ENCODE measurements around the gene RXRB.
"Not testable (repeated sequence)": the region's sequence is repeated elsewhere in the genome, so short reads cannot be mapped to it uniquely, and the experiment has no call there.

The RXRB gene

DNA sequence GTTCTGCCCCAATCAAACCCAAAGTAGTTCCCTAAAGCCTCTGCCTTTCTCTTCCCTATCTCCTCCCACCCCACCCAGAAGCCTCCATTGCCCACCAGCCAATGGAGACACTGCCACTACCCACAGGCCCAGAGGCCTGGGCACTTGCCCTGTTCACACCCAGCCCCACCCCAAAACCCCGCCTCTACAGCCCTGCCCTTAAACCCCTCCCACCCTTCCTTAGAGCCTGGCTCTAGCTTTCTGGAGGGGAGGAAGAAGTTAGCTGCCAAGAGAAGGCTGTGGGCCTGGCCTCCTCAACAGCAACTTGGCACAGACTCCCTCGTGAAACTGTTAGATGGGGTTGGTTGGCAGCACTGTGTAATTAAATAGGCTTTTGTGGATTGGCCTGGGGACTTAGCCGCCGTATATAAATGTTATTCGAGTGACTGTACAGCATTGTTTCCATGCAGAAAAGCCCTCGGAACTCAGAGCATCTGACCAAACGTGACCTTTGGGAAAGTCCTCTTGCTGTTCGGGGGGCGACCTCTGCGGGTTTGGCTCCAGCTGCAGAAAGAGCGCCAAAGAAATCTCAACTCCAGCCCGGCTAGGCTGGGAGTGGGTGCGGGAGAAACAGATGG is 39.6 kb downstream of the RXRB start:
- DNase-seq = no peak

DNA sequence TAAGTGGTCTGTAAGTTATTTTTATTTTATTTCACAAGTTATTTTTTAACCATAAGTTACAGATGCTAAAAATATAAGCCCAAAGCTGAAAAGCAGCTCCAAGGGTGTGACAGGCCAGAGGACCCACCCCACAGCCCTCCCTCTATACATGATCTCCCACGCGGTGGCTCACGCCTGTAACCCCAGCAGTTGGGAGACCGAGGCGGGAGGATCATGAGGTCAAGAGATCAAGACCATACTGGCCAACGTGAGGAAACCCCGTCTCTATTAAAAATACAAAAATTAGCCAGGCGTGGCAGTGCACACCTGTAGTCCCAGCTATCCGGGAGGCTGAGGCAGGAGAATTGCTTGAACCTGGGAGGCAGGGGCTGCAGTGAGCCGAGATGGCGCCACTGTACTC is 40.4 kb downstream of the RXRB start:
- no peak for DNase-seq

DNA sequence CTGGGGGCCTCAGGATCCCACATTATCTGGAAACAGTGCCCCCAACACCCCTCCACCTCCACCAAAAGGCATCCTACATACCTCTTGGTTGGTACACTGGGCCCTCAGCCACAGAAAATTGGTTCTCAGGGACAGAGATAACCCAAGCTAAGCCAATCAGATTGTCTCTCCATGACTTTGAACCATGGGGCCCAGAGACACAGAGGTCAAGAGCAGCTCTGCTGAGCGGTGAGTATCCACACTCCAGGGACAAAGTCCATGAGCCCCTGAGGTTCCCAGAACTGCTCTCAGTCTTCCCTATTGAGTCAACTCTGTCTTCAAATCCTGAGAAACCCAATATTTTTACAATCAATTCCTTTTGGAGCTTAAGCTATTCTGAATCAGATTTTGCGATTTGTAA is 43.5 kb downstream of the RXRB start:
- no peak for DNase-seq

DNA sequence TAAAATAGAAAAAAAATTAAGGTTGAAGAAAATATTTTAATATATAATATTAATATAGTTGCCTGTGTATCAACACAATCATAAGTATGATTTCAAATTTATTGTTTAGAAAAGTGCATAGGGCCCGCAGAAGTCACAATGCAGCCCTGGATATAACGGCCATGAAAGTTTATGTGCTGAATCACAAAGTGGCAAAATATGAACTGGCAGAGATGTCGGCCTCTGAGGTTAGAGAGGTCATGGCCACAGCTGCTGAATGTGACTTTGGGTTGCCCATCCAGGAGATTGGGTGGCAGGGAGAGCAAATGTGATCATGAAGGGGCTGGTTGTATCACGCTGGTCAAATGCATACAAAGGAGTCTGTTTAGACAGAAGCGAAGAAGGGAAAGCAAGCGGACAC is 43.9 kb downstream of the RXRB start:
- DNase-seq = no peak

DNA sequence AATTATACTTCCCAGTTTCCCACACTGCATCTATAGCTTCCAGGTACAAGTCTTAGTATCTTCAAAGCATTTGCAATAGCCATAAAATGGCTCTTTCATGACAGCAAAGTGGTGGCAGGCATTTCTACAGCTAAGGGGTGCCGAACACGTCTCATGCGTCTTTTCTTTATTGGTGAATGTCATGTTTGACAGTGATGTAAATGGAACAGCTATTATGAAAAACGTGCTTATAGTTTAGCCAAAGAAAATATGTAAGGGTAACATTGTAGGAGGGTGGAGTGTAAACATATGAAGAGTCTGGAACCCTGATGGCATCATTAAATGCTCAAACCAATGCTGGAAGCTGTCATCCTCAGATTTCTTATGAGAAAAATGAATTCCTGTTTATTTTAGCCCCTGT is 46.1 kb downstream of the RXRB start:
- DNase-seq = no peak

DNA sequence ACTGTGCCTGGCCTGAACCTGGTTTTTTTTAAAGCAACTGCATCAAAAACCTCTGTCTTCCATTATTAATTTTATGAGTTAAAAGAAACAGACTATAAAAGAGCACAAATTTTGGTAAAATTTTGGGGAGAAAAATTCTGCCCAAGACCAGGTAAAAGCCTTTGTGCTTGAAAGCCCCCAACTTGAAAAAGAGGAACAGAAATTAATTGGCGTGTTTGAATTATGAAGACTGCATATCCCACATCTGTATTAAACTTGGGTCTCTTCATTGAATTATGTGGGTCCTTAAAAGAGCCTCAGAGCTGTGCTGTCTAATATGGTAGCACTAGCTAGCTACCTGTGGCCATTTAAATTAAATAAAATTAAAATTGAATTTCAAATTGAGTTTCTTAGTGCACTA is 49.4 kb downstream of the RXRB start:
- DNase-seq = no peak

DNA sequence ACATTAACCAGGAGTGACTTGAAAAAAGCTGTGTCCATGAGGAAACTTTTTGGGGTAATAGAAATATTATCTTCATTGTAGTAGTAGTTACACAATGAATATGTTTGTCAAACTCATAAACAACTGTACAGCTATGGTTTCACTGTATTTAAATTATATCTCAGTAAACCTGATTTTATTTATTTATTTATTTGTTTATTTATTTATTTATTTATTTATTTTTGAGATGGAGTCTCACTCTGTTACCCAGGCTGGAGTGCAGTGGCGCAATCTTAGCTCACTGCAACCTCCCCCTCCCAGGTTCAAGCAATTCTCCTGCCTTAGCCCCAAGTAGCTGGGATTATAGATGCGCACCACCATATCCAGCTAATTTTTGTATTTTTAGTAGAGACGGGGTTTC is 49.9 kb downstream of the RXRB start:
- not testable (repeated sequence) for DNase-seq

DNA sequence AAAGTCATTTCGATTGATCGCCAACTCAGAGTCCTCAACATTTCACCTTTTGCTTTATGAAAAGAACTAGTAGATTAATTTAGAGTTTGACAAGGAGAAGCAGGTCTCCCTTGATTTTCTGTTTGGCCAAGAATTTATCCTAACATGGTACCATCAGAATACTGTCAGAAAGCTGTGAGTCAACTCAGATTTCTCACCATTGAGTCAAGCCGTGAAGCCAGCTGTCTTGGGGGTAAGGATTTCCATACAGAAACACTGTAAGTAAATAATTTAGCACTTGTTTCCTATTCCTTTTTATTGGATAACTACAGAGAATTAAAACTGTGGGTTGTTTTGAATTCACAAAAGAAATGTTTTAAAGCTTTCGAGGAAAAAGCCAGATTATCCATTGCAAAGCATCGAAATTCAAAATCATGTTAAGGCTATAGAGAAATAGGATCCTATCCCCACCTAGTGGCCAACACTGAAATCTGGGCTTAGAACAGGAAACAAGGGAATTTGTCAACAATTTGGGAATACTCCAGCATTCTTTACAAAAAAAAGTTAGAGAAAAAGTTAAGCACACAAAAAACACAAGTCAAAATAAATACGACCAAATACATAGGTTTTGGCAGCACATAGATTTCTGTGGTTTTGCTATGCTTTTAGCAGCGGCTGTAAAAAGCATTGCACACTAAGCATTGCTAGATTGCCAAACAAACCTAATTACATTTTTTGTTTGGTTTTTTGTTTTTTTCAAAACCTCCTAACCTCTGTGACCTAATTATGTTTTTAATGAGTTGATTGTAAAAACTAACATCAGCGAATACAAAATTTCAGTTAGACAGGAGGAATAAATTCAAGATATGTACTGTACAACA is 52.4 kb downstream of the RXRB start:
- peak; percentile 16 for DNase-seq

DNA sequence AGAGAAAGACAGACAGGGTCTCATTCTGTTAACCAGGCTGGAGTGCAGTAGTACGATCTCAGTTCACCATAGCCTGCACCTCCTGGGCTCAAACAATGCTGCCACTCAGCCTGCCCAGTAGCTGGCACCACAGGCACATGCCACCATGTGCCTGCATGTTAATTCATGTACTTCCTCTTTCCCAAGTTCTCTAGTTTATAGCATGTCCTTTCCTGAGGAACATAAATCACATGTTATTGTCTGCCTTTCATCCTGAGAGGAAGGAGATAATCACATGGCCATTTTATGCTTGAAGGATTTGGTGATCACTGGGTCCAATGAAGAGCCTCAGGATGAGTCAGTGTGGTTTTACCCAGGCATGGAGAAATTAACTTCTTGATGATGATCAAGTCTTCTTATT is 56.1 kb downstream of the RXRB start:
- no peak for DNase-seq

All from NCI-H1092 treated with DMSO at 0.1 percent for 48 hours (cell line).